K562 (cell line): ENCODE results near the gene POU3F1. TPM values are rescaled to one million over a fixed set of nuclear protein-coding genes. Genes with fewer than 3 reads are reported as not detected.

Source experiments
- ELF1 ChIP-seq: fragments of 200-800 bp; sonication (Bioruptor generic); IDR thresholded peaks from 2 replicates; pipeline ENCODE4 v1.6.1; 2016; ENCODE audit warnings: missing genetic modification characterization, missing compliant biosample characterization
- FOXK1 ChIP-seq: sonication (generic); formaldehyde crosslinking; IDR thresholded peaks from 2 replicates; pipeline ENCODE4 v1.8.0; 2022; ENCODE audit warnings: missing genetic modification reagents, mild to moderate bottlenecking, borderline replicate concordance
- NR2C1 ChIP-seq, 2 experiments: fragments of 450-650 bp; IDR thresholded peaks; 2 replicates each; pipeline ENCODE4 v1.6.1; 2017; ENCODE audit warnings: mild to moderate bottlenecking in 2 of 2, antibody characterized with exemption in 1 of 2, inconsistent platforms in 1 of 2, missing compliant biosample characterization in 1 of 2, missing genetic modification characterization in 1 of 2
- PCBP1 ChIP-seq: fragments of 200-400 bp; formaldehyde crosslinking; IDR thresholded peaks from 2 replicates; pipeline ENCODE4 v1.6.1; 2018; ENCODE audit warnings: mild to moderate bottlenecking, low read depth, low read length; ENCODE audit not compliant: poor library complexity, severe bottlenecking
- PRMT5 ChIP-seq: sonication (generic); formaldehyde crosslinking; IDR thresholded peaks from 2 replicates; pipeline ENCODE4 v1.5.0; 2020; ENCODE audit warnings: missing genetic modification reagents
- RNF2 ChIP-seq: sonication (generic); IDR thresholded peaks from 2 replicates; pipeline ENCODE4 v1.6.1; 2016
- RREB1 ChIP-seq: fragments of 250-450 bp; sonication (Bioruptor Pico); IDR thresholded peaks from 2 replicates; pipeline ENCODE4 v1.4.0; 2020
- TAL1 ChIP-seq: fragments of 450-650 bp; IDR thresholded peaks from 2 replicates; pipeline ENCODE4 v1.6.1; 2016; ENCODE audit warnings: mild to moderate bottlenecking
- ZBTB33 ChIP-seq: sonication (generic); formaldehyde crosslinking; IDR thresholded peaks from 2 replicates; pipeline ENCODE4 v1.8.1; 2023; ENCODE audit warnings: mild to moderate bottlenecking, missing genetic modification reagents
- polyA plus RNA-seq, 8 experiments: library from polyadenylated mRNA; depleted of rRNA in 4 of 8; stranded (reverse) in 5 of 8; unstranded in 3 of 8; fragments of >200 nt; fragmentation: Nextera tagmentation in 2 of 8; fragmentation: Illumina TruSeq in 1 of 8; extraction: Ambion mirVana in 2 of 8; extraction: Trizol in 1 of 8; gene quantifications; 2 replicates each; pipeline versions ENCODE4 v1.2.1 to v1.2.3, GENCODE V29; 2011 to 2014; ENCODE audit warnings: inconsistent platforms in 1 of 8, missing spikeins in 1 of 8
- total RNA-seq, 7 experiments: library from RNA; depleted of rRNA in 6 of 7; stranded (reverse); fragments of >200 nt in 6 of 7; fragmentation: Illumina TruSeq in 2 of 7; extraction: Trizol in 2 of 7; gene quantifications; 2 replicates each; pipeline versions ENCODE4 v1.2.1 to v1.2.3, GENCODE V29; 2011 to 2021; ENCODE audit warnings: low replicate concordance in 1 of 7

Gene POU3F1
- total and polyA plus RNA-seq, 9 of the 15 experiments (the other 6 are each of a cell fraction or from before 2014, with no cell fraction given): 0.09 TPM; not detected in 8

GRCh38 chr1:38045401-38046332, 926 bp downstream of the POU3F1 start (continued):
- no peak for TF ChIP-seq FOXK1 (CRISPR knock-in tag)
- TF ChIP-seq PRMT5 (CRISPR knock-in tag): no peak
- TF ChIP-seq NR2C1 (IDR thresholded peaks at IDR 0.05): no peak
- no peak for TF ChIP-seq NR2C1 (tag; IDR thresholded peaks at IDR 0.05)
- TF ChIP-seq ZBTB33: peak; percentile 95
- TF ChIP-seq TAL1: no peak
- TF ChIP-seq RREB1 (CRISPR knock-in tag): no peak
- TF ChIP-seq ELF1 (tag): no peak
- no peak for TF ChIP-seq RNF2
- peak; percentile 56 for TF ChIP-seq PCBP1
